Measurements from ENCODE around the gene OLR1.

GRCh38 chr12:10155966-10156365, 16.0 kb downstream of the OLR1 start:
- TF ChIP-seq CTCF (IDR thresholded peaks at IDR 0.05 in 2 of 3, conservative IDR thresholded peaks at IDR 0.05 in 1 of 3; ENCODE audit: borderline replicate concordance in 1 of 3, insufficient read depth in 1 of 3, low read depth in 2 of 3, low read length in 2 of 3) (no peak), MAX (IDR thresholded peaks at IDR 0.05) (no peak), POLR2AphosphoS5 (IDR thresholded peaks at IDR 0.05; ENCODE audit: low read depth, low read length) (no peak), JUND (IDR thresholded peaks at IDR 0.05) (no peak), RAD21 (IDR thresholded peaks at IDR 0.05; ENCODE audit: low read depth) (no peak), EGR1 (IDR thresholded peaks at IDR 0.05; ENCODE audit: low read depth) (no peak), REST (IDR thresholded peaks at IDR 0.05; ENCODE audit: low read depth) (no peak), POLR2A (IDR thresholded peaks at IDR 0.05; ENCODE audit: borderline replicate concordance, extremely low read depth, insufficient read depth, insufficient read length) (no peak), SIN3A (IDR thresholded peaks at IDR 0.05; ENCODE audit: low read depth) (no peak), EZH2 (IDR thresholded peaks at IDR 0.05) (no peak), SP1 (IDR thresholded peaks at IDR 0.05; ENCODE audit: low read depth) (no peak), SRF (IDR thresholded peaks at IDR 0.05; ENCODE audit: low read depth) (no peak), ZNF274 (IDR thresholded peaks at IDR 0.05; ENCODE audit: low read depth, low read length) (no peak), TCF7L2 (IDR thresholded peaks at IDR 0.05; ENCODE audit: borderline replicate concordance, extremely low read depth, insufficient read depth, insufficient read length) (no peak)

Measured in HCT116 (cell line).